ENCODE measurements around the gene MADCAM1. TPM values are rescaled to one million over a fixed set of nuclear protein-coding genes. Genes with fewer than 3 reads are reported as not detected.

Gene MADCAM1
- total RNA-seq, 1 donor = 0.72 TPM

DNA sequence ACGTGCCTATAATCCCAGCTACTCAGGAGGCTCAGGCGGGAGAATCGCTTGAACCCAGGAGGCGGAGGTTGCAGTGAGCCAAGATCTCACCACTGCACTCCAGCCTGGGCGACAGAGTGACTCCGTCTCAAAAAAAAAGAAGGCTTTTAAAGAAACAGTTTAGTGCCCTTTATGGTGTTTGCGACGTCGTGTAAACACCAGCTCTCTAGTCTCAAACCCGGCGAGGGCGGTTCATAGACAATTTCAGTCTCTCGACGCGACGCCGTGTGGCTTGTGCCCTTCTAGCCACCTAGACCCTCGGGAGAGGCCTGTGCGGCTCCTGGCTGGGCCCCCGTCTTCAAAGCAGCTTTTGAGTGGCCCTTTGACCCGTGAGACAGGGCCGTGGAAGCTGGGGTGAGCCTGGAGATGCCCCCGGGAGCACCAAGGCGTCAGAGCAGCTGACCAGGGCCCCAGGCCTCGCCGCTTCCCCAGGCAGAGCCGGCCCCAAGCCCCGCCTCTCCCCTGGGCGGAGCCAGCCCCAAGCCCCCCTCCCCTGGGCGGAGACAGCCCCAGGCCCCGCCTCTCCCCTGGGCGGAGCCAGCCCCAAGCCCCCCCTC lies 5.0 kb upstream of the MADCAM1 start:
- Histone ChIP-seq H3K4me3 (ENCODE audit: insufficient read depth, low read length) (no peak overlapping the region), H4K20me1 (ENCODE audit: insufficient read depth, low read length) (no peaks in the 10 kb centered on the region), H3K79me2 (ENCODE audit: insufficient read depth, low read length) (no peaks in the 10 kb centered on the region), H3K36me3 (ENCODE audit: insufficient read depth, low read length) (no peaks in the 10 kb centered on the region), H3K4me1 (ENCODE audit: insufficient read depth, low read length) (peaks cover 6% of the 10 kb centered on the region), H3K4me2 (ENCODE audit: insufficient read depth, low read length) (no peak overlapping the region), H2AFZ (ENCODE audit: low read length) (no peak overlapping the region), H3K9me3 (ENCODE audit: low read depth, low read length) (no peaks in the 10 kb centered on the region), H3K27me3 (ENCODE audit: insufficient read depth, low read length) (no peaks in the 10 kb centered on the region), H3K27ac (ENCODE audit: low read depth, low read length) (no peak overlapping the region)
- DNase-seq (ENCODE audit: insufficient read length, low spot score, missing footprints) = peak; percentile 37
- TF ChIP-seq, protein P1, sequence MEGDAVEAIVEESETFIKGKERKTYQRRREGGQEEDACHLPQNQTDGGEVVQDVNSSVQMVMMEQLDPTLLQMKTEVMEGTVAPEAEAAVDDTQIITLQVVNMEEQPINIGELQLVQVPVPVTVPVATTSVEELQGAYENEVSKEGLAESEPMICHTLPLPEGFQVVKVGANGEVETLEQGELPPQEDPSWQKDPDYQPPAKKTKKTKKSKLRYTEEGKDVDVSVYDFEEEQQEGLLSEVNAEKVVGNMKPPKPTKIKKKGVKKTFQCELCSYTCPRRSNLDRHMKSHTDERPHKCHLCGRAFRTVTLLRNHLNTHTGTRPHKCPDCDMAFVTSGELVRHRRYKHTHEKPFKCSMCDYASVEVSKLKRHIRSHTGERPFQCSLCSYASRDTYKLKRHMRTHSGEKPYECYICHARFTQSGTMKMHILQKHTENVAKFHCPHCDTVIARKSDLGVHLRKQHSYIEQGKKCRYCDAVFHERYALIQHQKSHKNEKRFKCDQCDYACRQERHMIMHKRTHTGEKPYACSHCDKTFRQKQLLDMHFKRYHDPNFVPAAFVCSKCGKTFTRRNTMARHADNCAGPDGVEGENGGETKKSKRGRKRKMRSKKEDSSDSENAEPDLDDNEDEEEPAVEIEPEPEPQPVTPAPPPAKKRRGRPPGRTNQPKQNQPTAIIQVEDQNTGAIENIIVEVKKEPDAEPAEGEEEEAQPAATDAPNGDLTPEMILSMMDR (IDR thresholded peaks at IDR 0.05; ENCODE audit: extremely low read depth, low read depth, low read length) = no peak

DNA sequence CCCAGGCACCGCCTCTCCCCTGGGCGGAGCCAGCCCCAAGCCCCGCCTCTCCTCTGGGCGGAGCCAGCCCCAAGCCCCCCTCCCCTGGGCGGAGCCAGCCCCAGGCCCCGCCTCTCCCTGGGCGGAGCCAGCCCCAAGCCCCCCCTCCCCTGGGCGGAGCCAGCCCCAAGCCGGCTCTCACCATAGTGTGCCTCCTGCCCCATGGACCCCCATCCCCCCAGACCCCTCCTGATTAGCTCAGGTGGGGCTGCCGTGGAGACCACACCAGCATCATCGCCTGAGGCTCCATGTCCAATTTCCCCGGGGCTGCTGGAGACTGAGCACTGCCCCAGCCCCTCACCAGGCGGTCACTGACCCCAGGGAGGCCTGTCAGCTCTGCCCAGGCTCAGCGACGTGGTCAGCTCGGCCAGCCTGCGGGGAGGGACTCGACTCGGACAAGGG lies 4.2 kb upstream of the MADCAM1 start:
- Histone ChIP-seq H2AFZ (ENCODE audit: low read length) (no peak overlapping the region), H3K4me1 (ENCODE audit: insufficient read depth, low read length) (peaks cover 6% of the 10 kb centered on the region), H4K20me1 (ENCODE audit: insufficient read depth, low read length) (no peaks in the 10 kb centered on the region), H3K27me3 (ENCODE audit: insufficient read depth, low read length) (no peaks in the 10 kb centered on the region), H3K36me3 (ENCODE audit: insufficient read depth, low read length) (no peaks in the 10 kb centered on the region), H3K9me3 (ENCODE audit: low read depth, low read length) (no peaks in the 10 kb centered on the region), H3K79me2 (ENCODE audit: insufficient read depth, low read length) (no peaks in the 10 kb centered on the region), H3K4me3 (ENCODE audit: insufficient read depth, low read length) (no peak overlapping the region), H3K27ac (ENCODE audit: low read depth, low read length) (no peak overlapping the region), H3K4me2 (ENCODE audit: insufficient read depth, low read length) (no peak overlapping the region)
- peak; percentile 80 for DNase-seq (ENCODE audit: insufficient read length, low spot score, missing footprints)
- TF ChIP-seq, protein P1 (IDR thresholded peaks at IDR 0.05; ENCODE audit: extremely low read depth, low read depth, low read length) = no peak

GRCh38 chr19:493391-494170 lies 2.7 kb upstream of the MADCAM1 start:
- no peak overlapping the region for H3K4me3 ChIP-seq (ENCODE audit: insufficient read depth, low read length)
- H3K4me1 ChIP-seq (ENCODE audit: insufficient read depth, low read length) = peaks cover 6% of the 10 kb centered on the region
- H3K4me2 ChIP-seq (ENCODE audit: insufficient read depth, low read length) = no peak overlapping the region
- no peak overlapping the region for H2AFZ ChIP-seq (ENCODE audit: low read length)
- peak; percentile 81 for DNase-seq (ENCODE audit: insufficient read length, low spot score, missing footprints)
- H3K9me3 ChIP-seq (ENCODE audit: low read depth, low read length) = no peaks in the 10 kb centered on the region
- TF ChIP-seq, protein P1 (IDR thresholded peaks at IDR 0.05; ENCODE audit: extremely low read depth, low read depth, low read length) = no peak
- peaks cover 9% of the 10 kb centered on the region for H3K27me3 ChIP-seq (ENCODE audit: insufficient read depth, low read length)
- H3K79me2 ChIP-seq (ENCODE audit: insufficient read depth, low read length) = no peaks in the 10 kb centered on the region
- H4K20me1 ChIP-seq (ENCODE audit: insufficient read depth, low read length) = no peaks in the 10 kb centered on the region
- H3K36me3 ChIP-seq (ENCODE audit: insufficient read depth, low read length) = no peaks in the 10 kb centered on the region
- no peak overlapping the region for H3K27ac ChIP-seq (ENCODE audit: low read depth, low read length)

Measured in osteoblast (primary cell).